Progenitor cell of endocrine pancreas (in vitro differentiated cells): Measurements from ENCODE around the gene TRPM2. TPM values are rescaled to one million over a fixed set of nuclear protein-coding genes. Genes with fewer than 3 reads are reported as not detected.

Experiments
- DNase-seq: peaks from one replicate; pipeline ENCODE4 v3.0.0; 2021; ENCODE audit warnings: low spot score; ENCODE audit not compliant: unreplicated experiment
- H3K27ac Mint-ChIP-seq: 2 replicates; pipeline ENCODE4 v1.8.0; 2021; ENCODE audit warnings: mild to moderate bottlenecking, moderate library complexity, mixed read lengths
- H3K27me3 Mint-ChIP-seq: 2 replicates; pipeline ENCODE4 v1.8.0; 2021; ENCODE audit warnings: mixed read lengths
- H3K36me3 Mint-ChIP-seq: 2 replicates; pipeline ENCODE4 v1.8.0; 2022; ENCODE audit warnings: mixed read lengths; ENCODE audit not compliant: insufficient read depth
- H3K4me1 Mint-ChIP-seq: 2 replicates; pipeline ENCODE4 v1.8.0; 2021; ENCODE audit warnings: low read depth, mixed read lengths
- H3K4me3 Mint-ChIP-seq: 2 replicates; pipeline ENCODE4 v1.8.0; 2021; ENCODE audit warnings: low read depth, mild to moderate bottlenecking, moderate library complexity, mixed read lengths
- H3K9me3 Mint-ChIP-seq: 2 replicates; pipeline ENCODE4 v1.8.0; 2021; ENCODE audit warnings: low read depth, mixed read lengths
- CTCF ChIP-seq: fragments of 200-600 bp; sonication (generic); IDR thresholded peaks from one replicate; pipeline ENCODE4 v1.5.0; 2021; ENCODE audit warnings: antibody characterized with exemption, mild to moderate bottlenecking; ENCODE audit not compliant: unreplicated experiment
- total RNA-seq: library from RNA; stranded (reverse); gene quantifications from 2 replicates; pipeline ENCODE4 v1.2.1, GENCODE V29; 2021

Gene TRPM2
- total RNA-seq, 1 donor from 2014 or later = 0.17 TPM

- Mint-ChIP-seq H3K36me3 (no peaks in the 10 kb centered on the region), H3K4me1 (no peaks in the 10 kb centered on the region), H3K4me3 (no peak overlapping the region), H3K27me3 (peaks cover 23% of the 10 kb centered on the region), H3K9me3 (peaks cover 14% of the 10 kb centered on the region), H3K27ac (no peak overlapping the region)
- no peak for DNase-seq
- TF ChIP-seq CTCF = no peak
These were observed 97.6 kb downstream of the TRPM2 start for GRCh38 chr21:44450999-44451398.

- Mint-ChIP-seq H3K27ac (no peak overlapping the region), H3K4me3 (no peak overlapping the region), H3K4me1 (no peaks in the 10 kb centered on the region)
These were observed 99.7 kb downstream of the TRPM2 start for GRCh38 chr21:44453120-44453519.

GRCh38 chr21:44454058-44454457 is 100.6 kb downstream of the TRPM2 start:
- Mint-ChIP-seq H3K4me1 (no peaks in the 10 kb centered on the region), H3K4me3 (peak overlapping the region; percentile 55), H3K36me3 (no peaks in the 10 kb centered on the region), H3K27me3 (peaks cover 21% of the 10 kb centered on the region), H3K27ac (no peak overlapping the region), H3K9me3 (peaks cover 14% of the 10 kb centered on the region)
- no peak for TF ChIP-seq CTCF
- DNase-seq = no peak

More at GRCh38 chr21:44453120-44453519, 99.7 kb downstream of the TRPM2 start:
- Mint-ChIP-seq H3K27me3 (peaks cover 23% of the 10 kb centered on the region), H3K9me3 (peaks cover 14% of the 10 kb centered on the region), H3K36me3 (no peaks in the 10 kb centered on the region)
- DNase-seq = no peak
- TF ChIP-seq CTCF = no peak

GRCh38 chr21:44454747-44455523 is 101.5 kb downstream of the TRPM2 start, which contains the start of gene LRRC3:
Gene LRRC3 (plus strand): TSS chr21:44455510. CDS start chr21:44456645, 1,135 bp downstream.
- Mint-ChIP-seq H3K27me3 (peaks cover 18% of the 10 kb centered on the region), H3K27ac (no peak within 1 kb of the TSS), H3K4me1 (no peaks in the 10 kb centered on the region), H3K36me3 (no peaks in the 10 kb centered on the region), H3K4me3 (peak within 1 kb of the TSS; percentile 72), H3K9me3 (peaks cover 14% of the 10 kb centered on the region)
- no peak for TF ChIP-seq CTCF
- peak; percentile 75 for DNase-seq

GRCh38 chr21:44455524-44456213 is 102.2 kb downstream of the TRPM2 start:
- DNase-seq = no peak
- peak; percentile 13 for TF ChIP-seq CTCF
- Mint-ChIP-seq H3K9me3 (peaks cover 14% of the 10 kb centered on the region), H3K4me1 (no peaks in the 10 kb centered on the region), H3K36me3 (no peaks in the 10 kb centered on the region), H3K27me3 (peaks cover 16% of the 10 kb centered on the region), H3K27ac (no peak overlapping the region), H3K4me3 (peak overlapping the region; percentile 72)
